NCI-H187 (cell line): Measurements from ENCODE around the gene IFT52.

Experiments
- DNase-seq, 2 experiments: peaks; one replicate each; lab custom pipeline; 2025; lab: John Stamatoyannopoulos, UW

The IFT52 gene, protein sequence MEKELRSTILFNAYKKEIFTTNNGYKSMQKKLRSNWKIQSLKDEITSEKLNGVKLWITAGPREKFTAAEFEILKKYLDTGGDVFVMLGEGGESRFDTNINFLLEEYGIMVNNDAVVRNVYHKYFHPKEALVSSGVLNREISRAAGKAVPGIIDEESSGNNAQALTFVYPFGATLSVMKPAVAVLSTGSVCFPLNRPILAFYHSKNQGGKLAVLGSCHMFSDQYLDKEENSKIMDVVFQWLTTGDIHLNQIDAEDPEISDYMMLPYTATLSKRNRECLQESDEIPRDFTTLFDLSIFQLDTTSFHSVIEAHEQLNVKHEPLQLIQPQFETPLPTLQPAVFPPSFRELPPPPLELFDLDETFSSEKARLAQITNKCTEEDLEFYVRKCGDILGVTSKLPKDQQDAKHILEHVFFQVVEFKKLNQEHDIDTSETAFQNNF

DNA sequence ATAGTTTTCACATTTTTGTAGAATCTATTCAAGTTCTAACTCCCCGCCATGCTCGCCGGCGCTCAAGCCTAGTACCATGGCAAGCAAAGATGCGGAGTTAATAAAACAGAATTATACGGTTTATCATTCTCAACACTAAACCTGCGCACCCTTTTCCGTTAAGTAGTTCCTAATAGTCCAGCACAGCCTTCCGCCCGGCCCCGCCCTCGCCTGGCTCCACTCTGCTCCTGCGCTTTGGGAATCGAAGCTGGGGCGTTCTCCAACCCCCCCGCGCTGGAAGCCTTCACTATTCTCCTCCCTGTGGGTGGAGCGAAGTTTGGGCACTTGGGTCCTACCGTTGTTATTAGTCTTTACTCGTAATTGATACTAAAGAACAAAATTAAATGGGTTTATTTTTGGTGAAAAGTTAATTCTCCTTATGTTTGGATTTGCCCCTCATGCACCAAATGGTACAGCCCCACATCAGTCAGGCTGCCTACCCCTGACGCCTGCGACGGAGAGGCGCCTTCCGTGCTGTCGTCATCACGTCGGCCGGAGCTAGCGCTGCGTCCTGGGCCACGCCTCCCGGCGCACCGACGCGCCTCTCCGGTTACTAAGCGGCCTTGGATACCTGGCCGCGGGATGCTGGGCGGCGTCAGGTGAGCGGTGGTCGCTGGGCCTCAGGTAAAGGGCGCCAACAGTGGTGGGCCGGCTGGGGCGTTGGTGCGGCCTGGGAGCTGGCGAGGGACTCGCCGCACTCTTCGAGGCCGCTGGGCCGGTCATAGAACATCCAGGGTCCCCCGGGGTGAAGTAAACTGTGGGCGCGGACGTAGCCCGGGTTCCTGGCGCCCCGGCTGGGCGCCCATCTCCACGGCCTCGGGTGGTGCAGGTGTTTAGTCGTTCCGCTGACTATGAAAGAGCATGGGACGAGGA is at the start of gene IFT52:
Gene IFT52 (plus strand): TSS at position 546 of the 912 bp plus-strand sequence. CDS start 3,762 bp downstream, outside the sequence.
- DNase-seq, result peak; percentile 89 to 97

DNA sequence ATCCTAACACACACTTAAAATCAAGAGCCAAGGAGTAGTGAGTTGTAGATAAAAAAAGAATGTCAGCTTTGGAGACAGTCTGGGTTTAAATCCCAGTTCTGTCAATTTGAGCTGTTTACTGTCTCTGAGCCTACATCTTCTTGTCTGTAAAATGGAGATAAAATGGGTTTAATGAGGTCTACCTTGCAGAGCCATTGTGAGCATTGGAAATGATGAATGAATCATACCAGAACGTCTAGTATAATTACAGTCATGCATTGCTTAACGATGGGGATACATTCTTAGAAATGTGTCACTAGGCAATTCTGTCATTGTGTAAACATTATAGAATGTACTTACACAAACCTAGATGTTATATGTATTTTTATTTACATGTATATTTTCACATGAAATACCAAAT is 49.5 kb upstream of the IFT52 start:
- no peak for DNase-seq

DNA sequence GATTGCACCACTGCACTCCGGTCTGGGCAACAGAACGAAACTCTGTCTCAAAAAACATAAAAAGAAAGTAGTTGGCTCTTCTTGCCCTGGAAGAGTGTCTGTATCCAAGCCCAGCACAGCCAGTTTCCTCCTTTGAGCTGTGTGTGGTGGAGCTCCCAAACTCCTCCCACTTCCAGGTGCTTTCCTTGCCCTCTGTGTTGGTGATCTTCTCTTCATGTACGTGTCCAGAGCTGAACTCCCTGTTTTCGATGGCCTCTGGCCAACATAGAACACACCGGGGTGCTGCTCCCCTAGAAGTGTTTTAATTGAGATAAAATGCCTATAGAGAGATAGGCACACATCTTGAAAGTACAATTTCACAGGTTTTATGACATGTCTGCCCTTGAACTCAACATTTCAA is 48.6 kb upstream of the IFT52 start:
- no peak for DNase-seq

DNA sequence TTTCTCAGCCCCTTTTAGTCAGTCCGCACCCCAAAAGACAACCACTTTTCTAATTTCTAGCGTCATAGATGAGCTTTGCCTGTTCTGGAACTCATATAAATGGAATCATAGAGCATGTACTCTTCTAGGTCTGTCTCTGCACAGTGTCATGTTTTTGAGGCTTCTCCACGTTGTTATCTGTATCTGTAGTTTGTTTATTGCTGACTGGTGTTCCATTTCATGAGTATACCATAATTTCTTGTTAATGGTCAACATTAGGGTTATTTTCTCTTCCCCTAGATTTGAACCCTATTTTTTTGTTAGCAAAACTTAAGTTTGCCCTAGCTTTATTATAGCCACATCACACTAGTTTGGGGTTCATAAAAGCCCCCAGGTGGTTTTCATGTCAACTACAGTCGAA is 48.1 kb upstream of the IFT52 start:
- no peak for DNase-seq

DNA sequence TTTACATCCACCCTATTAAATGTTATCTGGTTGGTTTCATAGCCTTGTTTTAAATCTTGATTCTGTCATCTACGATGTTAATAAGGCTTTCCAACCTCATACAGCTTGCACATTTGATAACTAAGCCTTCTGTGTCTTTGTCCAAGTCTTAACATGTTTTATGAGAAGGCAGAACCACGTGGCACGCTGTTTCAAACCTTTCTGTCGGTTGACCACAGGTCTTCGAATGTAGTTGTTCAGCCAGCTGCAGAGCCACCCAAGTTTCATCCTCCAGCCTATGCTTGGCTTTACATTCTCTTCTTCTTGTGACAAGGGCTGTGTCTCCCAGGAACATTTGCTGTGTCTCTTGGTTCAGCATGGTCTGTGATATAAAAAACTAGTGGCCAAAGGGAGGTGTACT is 47.6 kb upstream of the IFT52 start:
- no peak for DNase-seq

DNA sequence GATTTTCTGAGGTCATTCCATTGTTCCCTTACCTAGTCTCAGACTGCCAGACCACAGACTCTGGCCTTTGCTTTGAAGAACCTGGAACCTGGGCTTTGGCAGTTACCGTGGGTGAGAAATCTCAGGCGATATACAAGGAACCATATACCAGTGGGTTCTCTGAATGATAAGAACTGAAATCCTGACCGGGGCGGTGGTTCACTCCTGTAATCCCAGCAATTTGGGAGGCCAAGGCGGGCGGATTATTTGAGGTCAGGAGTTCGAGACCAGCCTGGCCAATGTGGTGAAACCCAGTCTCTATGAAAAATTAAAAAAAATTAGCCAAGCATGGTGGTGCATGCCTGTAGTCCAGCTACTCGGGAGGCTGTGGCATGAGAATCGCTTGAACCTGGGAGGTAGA is 46.2 kb upstream of the IFT52 start:
- no peak for DNase-seq

DNA sequence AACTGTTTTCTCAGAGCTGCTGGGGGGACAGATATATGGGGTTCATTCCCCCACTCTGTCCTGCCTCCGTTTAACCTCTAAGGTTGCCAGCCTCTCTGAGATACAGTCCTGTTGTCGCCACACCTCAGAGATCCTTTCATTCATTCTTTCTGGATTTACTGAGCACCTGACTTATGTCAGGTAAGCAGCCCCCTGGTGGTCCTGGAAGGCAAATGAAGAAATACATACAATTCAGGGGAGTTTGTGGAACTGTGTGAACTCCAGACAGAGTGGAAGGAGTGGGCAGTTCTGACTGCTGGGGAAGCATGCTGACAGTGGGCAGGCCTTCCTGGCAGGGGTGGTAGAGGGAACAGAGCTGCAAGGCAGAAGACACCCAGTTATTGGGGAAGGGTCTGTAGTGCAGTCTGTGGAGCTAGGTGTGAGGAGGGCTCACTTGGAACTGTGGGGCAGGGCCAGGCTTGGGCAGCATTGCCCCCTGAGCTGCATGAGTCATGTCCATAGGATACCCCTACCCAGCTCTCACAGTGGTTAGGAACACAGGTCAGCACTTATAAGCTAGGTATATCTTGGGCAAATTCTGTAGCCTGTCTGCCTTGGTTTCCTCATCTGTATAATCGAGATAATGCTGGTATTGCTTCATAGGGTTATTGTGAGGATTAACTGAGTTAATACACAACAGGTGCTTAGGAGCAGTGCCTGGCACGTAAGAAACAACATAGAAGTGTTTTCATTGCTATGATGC is 44.7 kb upstream of the IFT52 start:
- no peak for DNase-seq

DNA sequence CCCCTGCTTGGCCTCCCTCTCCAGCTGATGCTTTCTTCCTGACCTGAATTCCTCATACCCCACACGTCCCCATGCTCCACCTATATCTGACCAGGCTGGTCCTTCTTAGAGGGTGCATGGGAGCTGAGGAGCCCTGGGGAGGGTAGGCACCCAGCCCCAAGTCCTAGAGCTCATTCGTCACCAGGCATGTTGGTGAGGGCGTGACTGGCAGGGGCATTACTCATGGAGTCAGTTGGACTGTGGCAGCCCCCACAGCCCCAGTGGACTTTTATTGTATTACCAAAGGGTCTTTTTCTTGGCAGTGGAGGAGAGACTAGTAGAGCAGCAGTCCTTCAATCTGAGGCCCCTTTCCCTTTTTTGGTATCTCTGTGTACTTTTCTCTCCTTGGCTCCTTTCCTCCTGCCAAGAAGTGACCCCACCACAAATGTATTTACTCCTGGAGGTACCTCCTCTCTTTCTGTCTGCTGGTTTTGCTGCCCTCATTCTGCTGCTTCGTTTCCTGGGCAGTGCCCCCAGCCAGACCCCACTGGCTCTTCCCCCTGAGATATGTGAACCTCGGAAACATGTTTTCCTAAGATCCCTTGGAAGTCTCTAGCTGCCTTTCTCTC is 42.4 kb upstream of the IFT52 start:
- no peak for DNase-seq

DNA sequence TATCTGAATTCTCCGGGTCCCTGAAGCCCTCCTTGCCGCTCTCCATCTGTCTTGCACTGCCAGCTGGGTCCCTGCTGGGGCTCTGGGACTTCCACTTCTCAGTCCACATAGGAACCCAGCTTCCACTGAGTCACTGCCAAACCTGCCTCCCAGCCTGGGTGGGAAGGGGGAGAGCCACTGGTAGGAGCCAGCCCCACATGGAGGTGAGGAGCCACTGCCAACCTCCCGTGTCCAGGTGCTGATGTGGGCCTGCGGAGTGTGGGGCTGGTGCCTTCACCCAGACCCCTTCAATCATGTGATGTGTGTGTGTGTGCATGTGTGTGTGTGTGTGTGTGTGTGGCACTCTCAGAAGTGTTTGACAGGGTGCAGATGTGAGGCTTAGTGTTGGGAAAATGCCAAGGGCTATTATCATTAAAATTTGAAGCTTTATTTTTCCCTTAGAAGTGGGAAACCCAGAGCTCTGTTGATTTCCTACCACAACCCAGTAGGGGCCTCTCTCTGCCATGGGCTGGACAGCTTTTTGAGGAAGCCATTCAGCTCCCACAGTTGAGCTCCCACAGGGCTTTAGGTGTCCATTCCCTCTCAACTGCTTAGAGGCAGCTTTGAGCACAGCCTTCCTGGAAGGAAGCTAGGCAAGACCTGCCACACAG is 41.2 kb upstream of the IFT52 start:
- no peak for DNase-seq

DNA sequence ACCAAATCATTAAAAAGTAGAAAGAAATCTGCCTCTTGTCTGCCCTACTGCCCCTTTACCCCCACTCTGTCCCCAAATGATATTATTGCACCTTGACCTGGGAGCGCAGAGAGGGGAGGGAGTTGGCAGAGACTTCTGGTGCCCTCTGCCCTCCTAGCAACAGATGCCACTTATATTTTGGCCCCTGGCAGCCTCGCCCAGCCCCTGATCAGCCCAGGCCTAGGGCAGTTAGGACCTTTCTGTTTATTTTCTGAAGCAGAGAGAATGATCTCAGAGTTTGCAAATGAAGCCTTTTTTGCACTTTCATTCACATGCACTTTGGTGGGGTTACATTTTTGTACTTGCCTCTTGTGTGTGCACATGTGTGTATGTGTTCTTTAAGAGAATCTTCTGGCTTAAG is 40.3 kb upstream of the IFT52 start:
- no peak for DNase-seq

DNA sequence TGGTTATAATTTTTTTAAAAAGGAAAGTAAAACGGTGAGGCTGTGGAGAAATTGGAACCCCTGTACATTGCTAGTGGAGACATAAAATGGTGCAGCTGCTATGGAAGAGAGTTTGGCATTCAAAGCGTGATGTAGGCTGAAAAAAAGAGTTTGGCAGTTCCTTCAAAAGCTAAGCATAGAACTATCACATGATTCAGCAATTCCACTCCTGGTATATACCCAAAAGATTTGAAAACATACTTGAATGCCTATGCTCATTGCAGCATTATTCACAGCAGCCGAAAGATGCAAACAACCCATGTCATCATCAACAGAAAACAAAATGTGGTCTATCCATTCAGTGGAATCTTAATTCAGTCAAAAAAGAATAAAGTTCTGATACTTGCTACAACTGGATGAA is 36.4 kb upstream of the IFT52 start:
- DNase-seq, result no peak

DNA sequence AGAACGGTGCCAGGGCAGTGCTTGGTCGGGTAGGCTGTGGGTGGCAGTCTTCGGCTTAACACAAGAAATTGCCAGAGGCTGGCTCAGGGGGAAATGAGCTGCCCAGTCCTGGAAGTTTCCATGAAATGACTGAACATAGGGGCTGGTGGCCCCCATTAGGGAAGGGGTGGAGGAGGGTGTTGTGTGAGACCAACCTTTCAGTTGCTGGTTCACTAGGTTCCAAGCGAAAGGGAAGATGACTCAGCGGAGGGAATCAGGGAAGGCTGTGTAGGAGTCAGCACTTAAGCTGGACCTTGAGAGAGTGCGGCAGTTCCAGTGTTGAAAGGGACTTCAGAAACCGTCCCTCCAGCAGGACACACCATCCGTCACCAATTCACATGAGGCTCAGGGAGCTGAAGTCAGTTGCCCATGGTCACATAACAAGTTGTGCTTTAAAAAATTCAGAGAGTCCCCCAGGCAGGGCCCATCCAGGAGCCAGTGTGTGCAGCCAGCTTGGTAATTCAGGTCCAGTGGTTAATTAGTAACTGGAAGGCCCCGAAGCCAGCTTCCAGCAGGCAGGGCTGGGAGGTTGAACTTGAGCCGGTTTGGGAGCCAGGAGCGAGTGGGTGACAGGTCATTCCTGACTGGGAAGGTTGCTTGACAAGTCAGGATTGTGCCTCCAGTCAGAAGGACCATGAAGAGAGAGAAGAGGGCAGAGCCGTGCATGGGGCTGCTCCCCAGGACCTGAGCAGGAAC is 32.2 kb upstream of the IFT52 start, which contains the start of gene SGK2:
Gene SGK2 (plus strand): TSS at position 616 of the 735 bp plus-strand sequence. CDS start 7,469 bp downstream, outside the sequence.
- DNase-seq, result no peak

DNA sequence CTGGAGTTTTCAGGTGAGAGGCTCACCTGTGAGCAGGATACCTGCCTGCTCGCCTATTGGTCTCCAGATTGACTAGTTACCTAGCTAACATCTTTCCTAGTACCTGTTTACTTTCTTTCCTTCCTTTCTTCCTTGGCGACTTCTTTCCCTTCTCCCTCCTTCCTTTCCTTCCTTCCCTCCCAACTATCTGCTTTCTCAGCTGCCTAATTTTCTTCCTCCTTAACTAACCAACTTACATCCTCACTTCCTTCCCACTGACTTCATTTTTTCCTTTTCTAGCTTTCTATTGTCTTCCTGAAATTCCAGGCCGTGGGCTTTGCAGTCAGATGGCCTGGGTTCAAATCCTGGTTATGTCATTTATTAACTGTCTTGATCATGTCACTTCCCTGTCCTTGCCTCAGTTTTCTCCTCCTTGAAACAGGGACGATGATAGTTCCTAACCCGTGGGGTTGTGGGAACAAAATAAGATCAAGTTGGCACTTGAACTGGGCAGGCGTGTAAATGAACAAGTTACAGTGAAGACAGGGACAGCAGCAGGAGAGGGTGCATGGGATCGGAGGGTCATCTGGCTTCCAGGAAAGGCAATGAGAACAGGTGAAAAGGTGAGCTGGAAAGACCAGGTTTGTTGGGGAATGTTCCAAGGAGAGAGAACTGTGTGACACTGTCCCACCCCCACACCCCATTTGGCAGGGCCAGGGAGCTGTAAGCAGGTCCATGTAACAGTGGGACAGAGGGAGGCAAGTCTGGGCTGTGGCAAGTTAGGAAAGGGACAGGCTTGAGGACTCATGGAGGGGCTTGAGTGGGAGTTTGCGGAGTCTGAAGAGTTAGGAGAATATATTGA is 31.4 kb upstream of the IFT52 start:
- no peak for DNase-seq

DNA sequence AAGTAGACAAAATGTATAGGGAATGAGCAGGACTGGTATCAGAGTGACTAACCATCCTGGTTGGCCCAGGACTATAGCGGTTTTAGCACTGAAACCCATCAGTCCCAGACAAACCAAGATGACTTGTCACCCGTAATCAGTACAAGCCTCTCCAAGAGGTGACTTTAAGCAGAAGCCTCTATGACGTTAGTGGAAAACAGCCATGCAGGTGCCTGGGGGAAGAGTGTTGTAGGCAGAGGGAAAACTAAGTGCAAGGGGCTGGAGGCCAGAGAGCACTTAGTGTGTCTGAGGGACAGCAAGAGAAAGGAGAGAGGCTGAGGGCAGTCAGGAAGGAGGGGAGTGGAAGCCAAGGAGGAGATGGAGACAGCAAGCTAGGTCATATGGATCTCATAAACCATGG is 29.8 kb upstream of the IFT52 start:
- no peak for DNase-seq

DNA sequence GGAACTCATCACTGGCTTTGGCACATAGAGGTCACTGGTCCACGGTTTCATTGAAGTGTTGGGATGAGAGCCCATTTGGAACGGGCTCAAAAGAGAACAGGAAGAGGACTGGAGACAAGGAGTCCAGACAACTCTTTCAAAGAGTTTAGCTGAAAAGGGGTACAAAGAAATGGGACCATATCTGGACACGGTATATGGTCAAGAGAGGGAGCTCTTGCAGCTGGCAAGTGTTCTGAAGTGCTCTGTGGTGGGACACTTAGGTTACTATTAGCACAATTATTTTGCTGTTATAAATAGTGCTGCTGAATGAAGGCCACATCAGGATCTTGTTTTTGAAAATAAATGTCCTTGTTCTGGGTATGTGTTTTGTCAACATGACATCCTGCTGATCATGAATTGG is 27.3 kb upstream of the IFT52 start:
- no peak for DNase-seq

DNA sequence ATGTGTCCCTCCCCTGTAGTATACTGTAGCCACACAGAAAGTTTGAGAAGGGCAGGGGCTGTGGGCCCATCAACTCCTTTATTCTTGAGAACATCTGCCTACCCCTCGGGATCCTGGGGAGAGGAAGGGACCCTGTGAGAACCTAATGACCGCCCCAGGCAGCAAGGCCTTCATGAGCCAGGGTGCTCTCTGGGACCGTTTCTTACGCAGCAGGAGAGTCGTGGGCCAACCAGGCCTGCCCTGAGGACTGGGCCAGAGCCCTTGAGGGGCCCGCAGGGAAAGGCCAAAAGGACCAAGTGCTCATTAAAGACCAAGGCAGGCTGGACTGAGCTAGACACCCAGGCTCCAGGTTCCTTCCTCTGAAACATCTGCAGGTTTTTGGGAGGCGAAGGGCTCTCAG is 26.7 kb upstream of the IFT52 start:
- no peak for DNase-seq

DNA sequence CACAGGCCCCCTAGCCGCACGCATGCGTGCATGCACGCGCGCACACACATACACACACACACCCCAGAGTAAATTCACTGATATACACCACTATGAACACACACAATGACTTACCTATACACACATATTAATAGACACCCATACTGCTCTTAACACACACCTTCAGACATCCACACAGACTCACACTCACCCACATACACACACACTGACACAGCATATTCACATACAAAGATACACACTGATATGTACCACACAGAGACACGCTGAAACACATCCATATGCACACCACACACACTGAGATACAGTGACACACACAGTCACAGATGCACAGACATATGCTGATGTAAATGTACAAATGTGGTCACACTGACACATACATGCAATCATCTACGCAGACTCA is 26.3 kb upstream of the IFT52 start:
- no peak for DNase-seq

DNA sequence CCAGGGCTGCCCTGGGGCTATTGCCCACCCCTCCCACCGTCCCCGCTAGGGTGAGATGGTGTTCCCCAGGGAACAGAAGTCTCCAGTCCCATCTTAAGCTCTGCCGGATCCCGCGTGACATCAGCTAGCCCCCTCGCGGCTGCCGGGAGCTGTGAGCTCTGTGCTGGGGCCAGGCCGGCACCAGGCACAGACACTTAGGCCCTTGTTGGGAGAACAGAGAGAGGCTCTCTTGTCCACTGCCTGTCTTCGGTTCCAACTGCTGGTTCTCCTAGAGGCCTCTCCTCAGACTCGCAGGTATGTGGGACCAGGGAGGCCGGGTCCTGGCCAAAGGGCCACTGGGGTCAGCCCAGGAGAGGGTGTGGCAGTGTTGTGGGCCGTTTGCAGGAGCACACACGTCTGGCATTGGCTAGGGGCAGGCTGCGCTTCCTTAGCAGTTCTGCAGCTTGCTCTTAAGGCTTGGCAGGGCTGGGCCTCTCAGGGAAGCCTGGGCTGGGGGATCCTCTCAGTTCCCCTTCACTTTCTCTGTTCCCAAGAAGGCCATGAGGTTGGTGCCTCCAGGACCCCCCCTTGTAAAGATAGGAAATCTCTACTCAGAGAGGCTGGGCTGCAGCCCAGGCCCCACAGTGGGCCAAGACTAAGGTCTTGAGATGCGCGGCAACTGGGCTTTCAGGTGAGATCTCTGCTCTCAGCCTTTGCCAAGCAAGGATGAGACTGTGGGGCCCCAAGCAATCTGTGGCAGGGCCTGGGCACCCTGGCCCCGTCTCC is 25.6 kb upstream of the IFT52 start:
- no peak for DNase-seq

DNA sequence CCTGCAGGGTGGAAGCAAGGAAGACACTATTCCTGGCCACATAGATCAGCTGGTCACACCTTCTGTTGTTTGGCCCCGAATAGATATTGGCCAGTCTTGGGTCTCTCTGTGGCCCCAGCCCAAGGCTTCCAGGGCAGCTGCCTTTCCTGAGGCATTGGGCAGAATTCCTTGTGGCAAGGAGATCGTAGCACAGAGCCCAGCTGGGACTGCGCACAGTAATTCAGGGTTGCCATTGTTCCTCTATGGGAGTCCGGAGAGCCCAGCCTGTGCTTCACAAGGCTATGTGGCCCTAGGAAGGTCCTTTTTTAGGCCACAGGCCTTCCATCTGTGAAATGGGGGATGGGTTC is 25.0 kb upstream of the IFT52 start:
- DNase-seq, result no peak
